Measurements from ENCODE around the gene SLC26A4. TPM values are rescaled to one million over a fixed set of nuclear protein-coding genes. Genes with fewer than 3 reads are reported as not detected.
"Not testable (repeated sequence)": the region's sequence is repeated elsewhere in the genome, so short reads cannot be mapped to it uniquely, and the experiment has no call there.

SLC26A4 gene
- total RNA-seq, 1 experiment from 2014 or later, result 0.09 TPM

GRCh38 chr7:107638594-107638993, 22.0 kb upstream of the SLC26A4 start:
- no peak for DNase-seq
- no peaks in the 10 kb centered on the region for H3K4me1 Mint-ChIP-seq (ENCODE audit: low read depth, unreplicated experiment)
- intact Hi-C loops (cut with micrococcal nuclease; ENCODE audit: unreplicated experiment), result no loop called here
- no peak overlapping the region for H3K27ac Mint-ChIP-seq (ENCODE audit: unreplicated experiment)
- CTCF ChIA-PET, result no interaction called here
- no peak overlapping the region for H3K4me3 Mint-ChIP-seq (ENCODE audit: low read depth, unreplicated experiment)
- H3K9me3 Mint-ChIP-seq (ENCODE audit: low read depth, unreplicated experiment), result no peaks in the 10 kb centered on the region
- no peak for TF ChIP-seq CTCF (IDR thresholded peaks at IDR 0.05; ENCODE audit: unreplicated experiment)
- H3K27me3 Mint-ChIP-seq (ENCODE audit: unreplicated experiment), result peaks cover 34% of the 10 kb centered on the region
- BruUV-seq (replicated peaks), result no TSS peak
- no peaks in the 10 kb centered on the region for H3K36me3 Mint-ChIP-seq (ENCODE audit: insufficient read depth, unreplicated experiment)

- intact Hi-C loops (cut with micrococcal nuclease; ENCODE audit: unreplicated experiment); H3K27ac Mint-ChIP-seq (ENCODE audit: unreplicated experiment); DNase-seq; H3K36me3 Mint-ChIP-seq (ENCODE audit: insufficient read depth, unreplicated experiment); H3K4me3 Mint-ChIP-seq (ENCODE audit: low read depth, unreplicated experiment); BruUV-seq (replicated peaks); H3K4me1 Mint-ChIP-seq (ENCODE audit: low read depth, unreplicated experiment); CTCF ChIA-PET; H3K9me3 Mint-ChIP-seq (ENCODE audit: low read depth, unreplicated experiment): not testable (repeated sequence)
- H3K27me3 Mint-ChIP-seq (ENCODE audit: unreplicated experiment), result peaks cover 35% of the 10 kb centered on the region
These were observed 21.6 kb upstream of the SLC26A4 start for GRCh38 chr7:107639070-107639469.

GRCh38 chr7:107641676-107642075, 19.0 kb upstream of the SLC26A4 start:
- DNase-seq, result no peak
- Mint-ChIP-seq H3K27ac (ENCODE audit: unreplicated experiment) (no peak overlapping the region), H3K27me3 (ENCODE audit: unreplicated experiment) (peaks cover 57% of the 10 kb centered on the region), H3K9me3 (ENCODE audit: low read depth, unreplicated experiment) (no peaks in the 10 kb centered on the region), H3K4me1 (ENCODE audit: low read depth, unreplicated experiment) (no peaks in the 10 kb centered on the region), H3K36me3 (ENCODE audit: insufficient read depth, unreplicated experiment) (no peaks in the 10 kb centered on the region), H3K4me3 (ENCODE audit: low read depth, unreplicated experiment) (no peak overlapping the region)
- no peak for TF ChIP-seq CTCF (IDR thresholded peaks at IDR 0.05; ENCODE audit: unreplicated experiment)
- no TSS peak for BruUV-seq (replicated peaks)
- intact Hi-C loops (cut with micrococcal nuclease; ENCODE audit: unreplicated experiment), result no loop called here
- CTCF ChIA-PET, result no interaction called here

GRCh38 chr7:107642501-107642900, 18.1 kb upstream of the SLC26A4 start:
- CTCF ChIA-PET, result no interaction called here
- no TSS peak for BruUV-seq (replicated peaks)
- Mint-ChIP-seq H3K36me3 (ENCODE audit: insufficient read depth, unreplicated experiment) (no peaks in the 10 kb centered on the region), H3K27ac (ENCODE audit: unreplicated experiment) (no peak overlapping the region), H3K4me3 (ENCODE audit: low read depth, unreplicated experiment) (no peak overlapping the region), H3K9me3 (ENCODE audit: low read depth, unreplicated experiment) (no peaks in the 10 kb centered on the region), H3K4me1 (ENCODE audit: low read depth, unreplicated experiment) (no peaks in the 10 kb centered on the region), H3K27me3 (ENCODE audit: unreplicated experiment) (peaks cover 57% of the 10 kb centered on the region)
- no peak for TF ChIP-seq CTCF (IDR thresholded peaks at IDR 0.05; ENCODE audit: unreplicated experiment)
- DNase-seq, result no peak
- intact Hi-C loops (cut with micrococcal nuclease; ENCODE audit: unreplicated experiment), result no loop called here

GRCh38 chr7:107643407-107643806, 17.2 kb upstream of the SLC26A4 start:
- H3K36me3 Mint-ChIP-seq (ENCODE audit: insufficient read depth, unreplicated experiment), result no peaks in the 10 kb centered on the region
- no peak for DNase-seq
- no peaks in the 10 kb centered on the region for H3K4me1 Mint-ChIP-seq (ENCODE audit: low read depth, unreplicated experiment)
- H3K27ac Mint-ChIP-seq (ENCODE audit: unreplicated experiment), result no peak overlapping the region
- no peak overlapping the region for H3K4me3 Mint-ChIP-seq (ENCODE audit: low read depth, unreplicated experiment)
- intact Hi-C loops (cut with micrococcal nuclease; ENCODE audit: unreplicated experiment), result no loop called here
- BruUV-seq (replicated peaks), result no TSS peak
- CTCF ChIA-PET, result no interaction called here
- no peaks in the 10 kb centered on the region for H3K9me3 Mint-ChIP-seq (ENCODE audit: low read depth, unreplicated experiment)
- no peak for TF ChIP-seq CTCF (IDR thresholded peaks at IDR 0.05; ENCODE audit: unreplicated experiment)
- peaks cover 48% of the 10 kb centered on the region for H3K27me3 Mint-ChIP-seq (ENCODE audit: unreplicated experiment)

All from Calu3 (cell line).